SK-N-SH (cell line): ENCODE data around the gene SLC45A3. TPM values are rescaled to one million over a fixed set of nuclear protein-coding genes. Genes with fewer than 3 reads are reported as not detected.

Source experiments
- CTCF ChIA-PET: fragments of 300-600, 350-600 bp; formaldehyde crosslinking; extraction: SDS; loops from one replicate; lab custom pipeline; 2021; lab: Yijun Ruan, JAX
- POLR2A ChIA-PET: fragments of 350-600 bp; sonication (Branson Sonifier 250); formaldehyde crosslinking; extraction: SDS; loops from one replicate; lab custom pipeline; 2020; ENCODE audit warnings: antibody characterized with exemption, inconsistent platforms; lab: Yijun Ruan, JAX
- DNase-seq: peaks from one replicate; pipeline ENCODE4 v3.0.0; 2012
- H2AFZ ChIP-seq: fragments of 200-600 bp; sonication (generic); 2 replicates; pipeline ENCODE4 v1.8.1; 2016; ENCODE audit warnings: antibody characterized with exemption, mild to moderate bottlenecking, low read depth
- H3F3A ChIP-seq: fragments of 200-600 bp; sonication (generic); replicated peaks from 2 replicates; pipeline ENCODE3; 2016; ENCODE audit warnings: antibody characterized with exemption, mild to moderate bottlenecking; ENCODE audit not compliant: insufficient read depth
- H3K27ac ChIP-seq, 2 experiments: fragments of 200-500 bp in 1 of 2; fragments of 200-600 bp in 1 of 2; sonication (Bioruptor generic) in 1 of 2; sonication (generic), shearing (Covaris generic) in 1 of 2; 2 replicates each; pipeline versions ENCODE4 v1.5.1 to v1.6.1; 2014 to 2016; ENCODE audit warnings: low read depth in 2 of 2, inconsistent platforms in 1 of 2, low read length in 1 of 2, mild to moderate bottlenecking in 1 of 2, mixed read lengths in 1 of 2
- H3K27me3 ChIP-seq: fragments of 200-600 bp; sonication (generic), shearing (Covaris generic); 2 replicates; pipeline ENCODE4 v1.6.1; 2016; ENCODE audit warnings: mixed run types; ENCODE audit not compliant: insufficient read depth
- H3K36me3 ChIP-seq, 2 experiments: fragments of 200-500 bp in 1 of 2; fragments of 200-600 bp in 1 of 2; sonication (Bioruptor generic) in 1 of 2; sonication (generic) in 1 of 2; replicated peaks in 1 of 2; 2 replicates each; pipeline versions ENCODE3 to v1.5.1; 2014 to 2016; ENCODE audit warnings: low read length in 1 of 2, mild to moderate bottlenecking in 1 of 2; ENCODE audit not compliant: insufficient read depth in 2 of 2, control insufficient read depth in 1 of 2
- H3K4me1 ChIP-seq, 2 experiments: fragments of 200-500 bp in 1 of 2; fragments of 200-600 bp in 1 of 2; sonication (Bioruptor generic) in 1 of 2; sonication (generic), shearing (Covaris generic) in 1 of 2; 2 replicates each; pipeline versions ENCODE4 v1.5.1 to v1.6.1; 2014 to 2016; ENCODE audit warnings: low read depth in 1 of 2, low read length in 1 of 2, mixed run types in 1 of 2; ENCODE audit not compliant: insufficient read depth in 2 of 2, control insufficient read depth in 1 of 2
- H3K4me2 ChIP-seq: fragments of 200-600 bp; sonication (generic), shearing (Covaris generic); 2 replicates; pipeline ENCODE4 v1.6.1; 2017; ENCODE audit warnings: mixed run types
- H3K4me3 ChIP-seq, 2 experiments: fragments of 200-500 bp in 1 of 2; fragments of 200-600 bp in 1 of 2; sonication (Bioruptor generic) in 1 of 2; sonication (generic), shearing (Covaris generic) in 1 of 2; 2 replicates each; pipeline versions ENCODE4 v1.5.1 to v1.8.1; 2014 to 2016; ENCODE audit warnings: low read depth in 2 of 2, inconsistent platforms in 1 of 2, low read length in 1 of 2, mild to moderate bottlenecking in 1 of 2, mixed read lengths in 1 of 2, moderate library complexity in 1 of 2
- H3K79me2 ChIP-seq: fragments of 200-600 bp; sonication (generic); 2 replicates; pipeline ENCODE4 v1.8.1; 2017; ENCODE audit warnings: mild to moderate bottlenecking; ENCODE audit not compliant: insufficient read depth
- H3K9ac ChIP-seq: fragments of 200-600 bp; sonication (generic); 2 replicates; pipeline ENCODE4 v1.6.1; 2017; ENCODE audit warnings: mixed run types
- H3K9me2 ChIP-seq: fragments of 200-600 bp; sonication (generic); 2 replicates; pipeline ENCODE4 v1.6.1; 2017; ENCODE audit warnings: mixed run types
- H3K9me3 ChIP-seq: fragments of 200-600 bp; sonication (generic); 2 replicates; pipeline ENCODE4 v1.6.1; 2017; ENCODE audit warnings: mixed run types, mild to moderate bottlenecking, moderate library complexity
- H4K20me1 ChIP-seq: fragments of 200-600 bp; sonication (generic); 2 replicates; pipeline ENCODE4 v1.6.1; 2017; ENCODE audit warnings: mild to moderate bottlenecking, mixed run types; ENCODE audit not compliant: insufficient read depth
- CHD2 ChIP-seq: fragments of 150-350 bp; IDR thresholded peaks from 2 replicates; pipeline ENCODE4 v1.6.1; 2018; ENCODE audit warnings: low read length; ENCODE audit not compliant: partially characterized antibody
- CTCF ChIP-seq: fragments of 200-600 bp; sonication (generic); IDR thresholded peaks from 2 replicates; pipeline ENCODE4 v1.6.1; 2017; ENCODE audit warnings: antibody characterized with exemption, mild to moderate bottlenecking, moderate library complexity
- EZH2phosphoT487 ChIP-seq: fragments of 200-600 bp; sonication (generic); IDR thresholded peaks from 2 replicates; pipeline ENCODE4 v1.6.1; 2017; ENCODE audit warnings: low read depth, mixed run types, mild to moderate bottlenecking, antibody characterized with exemption, moderate library complexity, borderline replicate concordance
- FOXJ3 ChIP-seq: sonication (generic); formaldehyde crosslinking; IDR thresholded peaks from 2 replicates; pipeline ENCODE4 v1.5.1; 2020; ENCODE audit warnings: mild to moderate bottlenecking, missing genetic modification reagents
- FOXM1 ChIP-seq: IDR thresholded peaks from 2 replicates; pipeline ENCODE4 v1.4.0; 2012; ENCODE audit warnings: low read depth, mild to moderate bottlenecking
- GATA2 ChIP-seq: sonication (generic); formaldehyde crosslinking; IDR thresholded peaks from 2 replicates; pipeline ENCODE4 v1.5.0; 2020; ENCODE audit warnings: mild to moderate bottlenecking, missing genetic modification reagents
- MXI1 ChIP-seq: IDR thresholded peaks from 2 replicates; pipeline ENCODE4 v1.6.1; 2012; ENCODE audit warnings: mild to moderate bottlenecking, low read depth, low read length, improper control_type of control experiment
- NFIC ChIP-seq: IDR thresholded peaks from 2 replicates; pipeline ENCODE4 v1.4.0; 2012; ENCODE audit warnings: borderline replicate concordance
- NRF1 ChIP-seq: IDR thresholded peaks from 2 replicates; pipeline ENCODE4 v1.6.1; 2012; ENCODE audit warnings: low read depth, mild to moderate bottlenecking, low read length
- POLR2AphosphoS5 ChIP-seq: IDR thresholded peaks from 2 replicates; pipeline ENCODE4 v1.6.1; 2012; ENCODE audit warnings: low read depth, low read length
- RCOR1 ChIP-seq: fragments of 150-350 bp; IDR thresholded peaks from 2 replicates; pipeline ENCODE4 v1.6.1; 2017; ENCODE audit warnings: antibody characterized with exemption, low read length
- REST ChIP-seq: IDR thresholded peaks from 2 replicates; pipeline ENCODE4 v1.6.1; 2012; ENCODE audit warnings: mild to moderate bottlenecking, low read depth, low read length, moderate library complexity
- RFX5 ChIP-seq: IDR thresholded peaks from 2 replicates; pipeline ENCODE4 v1.6.1; 2012; ENCODE audit warnings: mild to moderate bottlenecking, improper control_type of control experiment, low read length
- SIN3A ChIP-seq: IDR thresholded peaks from 2 replicates; pipeline ENCODE4 v1.6.1; 2012; ENCODE audit warnings: low read depth, mild to moderate bottlenecking, low read length, moderate library complexity, borderline replicate concordance
- TAF1 ChIP-seq: IDR thresholded peaks from 2 replicates; pipeline ENCODE4 v1.6.1; 2012; ENCODE audit warnings: low read depth, mild to moderate bottlenecking, low read length, moderate library complexity, borderline replicate concordance
- TCF12 ChIP-seq: IDR thresholded peaks from 2 replicates; pipeline ENCODE4 v1.4.0; 2012
- USF2 ChIP-seq: fragments of 150-350 bp; IDR thresholded peaks from 2 replicates; pipeline ENCODE4 v1.6.1; 2017; ENCODE audit warnings: antibody characterized with exemption, low read length, low read depth, borderline replicate concordance
- WGBS: methylation state at CpG from one replicate; pipeline ENCODE4 v1.1.6; 2017; ENCODE audit warnings: low lambda C conversion rate; 5-methylcytosine and 5-hydroxymethylcytosine counted together
- polyA plus RNA-seq, 3 experiments: library from polyadenylated mRNA; depleted of rRNA; stranded (reverse); fragments of >200 nt; gene quantifications; 2 replicates each; pipeline ENCODE4 v1.2.3, GENCODE V29; 2012
- TF ChIP-seq, protein P1 (sequence below): IDR thresholded peaks from 2 replicates; pipeline ENCODE4 v1.4.0; 2012; ENCODE audit warnings: low read depth
- TF ChIP-seq, protein P2 (sequence below): fragments of 150-350 bp; IDR thresholded peaks from 2 replicates; pipeline ENCODE4 v1.6.1; 2016; ENCODE audit warnings: mild to moderate bottlenecking, low read depth, low read length

The SLC45A3 gene
- polyA plus RNA-seq, 1 of the 3 experiments (the other 2 are of a cell fraction), result 4.6 TPM

GRCh38 chr1:205703072-205703471, 22.8 kb upstream of the SLC45A3 start (continued):
- TF ChIP-seq REST (no peak), FOXM1 (no peak), RFX5 (no peak)
- TF ChIP-seq, all 33 proteins: peak for 0

DNA sequence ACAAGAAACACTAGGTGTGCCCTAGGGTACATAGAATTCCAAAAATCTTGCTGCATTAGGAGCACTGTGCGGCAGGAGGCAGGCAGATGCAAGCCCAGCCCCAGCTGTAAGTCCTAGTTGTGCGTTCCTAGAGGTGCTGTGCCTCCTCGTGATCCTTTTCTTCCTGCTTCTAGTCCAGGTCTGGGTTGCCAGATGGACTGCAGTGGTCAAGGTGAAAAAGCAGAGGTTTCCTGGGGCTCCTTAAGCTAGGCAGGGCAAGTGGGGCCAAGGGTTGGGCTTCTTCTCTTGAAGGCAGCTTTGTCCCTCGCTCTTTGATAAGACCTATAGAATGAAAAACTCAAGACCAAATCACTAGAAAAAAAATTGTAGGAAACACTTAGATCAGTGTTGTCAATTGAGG, 21.6 kb upstream of the SLC45A3 start:
- Histone ChIP-seq H3K79me2 (no peaks in the 10 kb centered on the region), H3K4me3 (no peak overlapping the region), H3K4me2 (no peak overlapping the region), H3K9ac (no peak overlapping the region), H3F3A (no peaks in the 10 kb centered on the region), H3K9me3 (no peaks in the 10 kb centered on the region), H3K4me1 (peaks cover 0 to 5% of the 10 kb centered on the region in 2 experiments; a peak in 1 of 4 replicates), H3K9me2 (no peaks in the 10 kb centered on the region), H3K27ac (no peak overlapping the region), H3K36me3 (peaks cover 7 to 25% of the 10 kb centered on the region in 2 experiments), H4K20me1 (no peaks in the 10 kb centered on the region), H2AFZ (no peak overlapping the region), H3K27me3 (no peaks in the 10 kb centered on the region)
- CTCF ChIA-PET, result interaction anchor here (1.0 to 7.7 kb wide), 4 partner anchors 8 to 111 kb away, joined by 3 to 71 read pairs (median 28); no protein-coding TSS in a partner anchor
- DNase-seq, result no peak
- 98% methylated on average over 4 of the region's 4 CpGs for WGBS
- POLR2A ChIA-PET, result interaction anchor here (1.0 to 1.5 kb wide), 2 partner anchors 13 to 70 kb away, joined by 3 to 5 read pairs; partner anchors contain the start of gene ELK4
- no peak for TF ChIP-seq TCF12
- TF ChIP-seq NRF1, result no peak
- TF ChIP-seq REST, result no peak
- no peak for TF ChIP-seq TAF1
- no peak for TF ChIP-seq POLR2AphosphoS5
- TF ChIP-seq RFX5, result no peak
- no peak for TF ChIP-seq MXI1
- no peak for TF ChIP-seq RCOR1
- no peak for TF ChIP-seq FOXJ3 (CRISPR knock-in tag)
- no peak for TF ChIP-seq FOXM1
- TF ChIP-seq SIN3A, result no peak
- TF ChIP-seq, protein P1, sequence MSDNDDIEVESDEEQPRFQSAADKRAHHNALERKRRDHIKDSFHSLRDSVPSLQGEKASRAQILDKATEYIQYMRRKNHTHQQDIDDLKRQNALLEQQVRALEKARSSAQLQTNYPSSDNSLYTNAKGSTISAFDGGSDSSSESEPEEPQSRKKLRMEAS, result no peak
- TF ChIP-seq CHD2, result no peak
- no peak for TF ChIP-seq GATA2 (CRISPR knock-in tag)
- TF ChIP-seq NFIC, result no peak
- no peak for TF ChIP-seq USF2
- no peak for TF ChIP-seq CTCF
- no peak for TF ChIP-seq EZH2phosphoT487
- TF ChIP-seq, protein P2, sequence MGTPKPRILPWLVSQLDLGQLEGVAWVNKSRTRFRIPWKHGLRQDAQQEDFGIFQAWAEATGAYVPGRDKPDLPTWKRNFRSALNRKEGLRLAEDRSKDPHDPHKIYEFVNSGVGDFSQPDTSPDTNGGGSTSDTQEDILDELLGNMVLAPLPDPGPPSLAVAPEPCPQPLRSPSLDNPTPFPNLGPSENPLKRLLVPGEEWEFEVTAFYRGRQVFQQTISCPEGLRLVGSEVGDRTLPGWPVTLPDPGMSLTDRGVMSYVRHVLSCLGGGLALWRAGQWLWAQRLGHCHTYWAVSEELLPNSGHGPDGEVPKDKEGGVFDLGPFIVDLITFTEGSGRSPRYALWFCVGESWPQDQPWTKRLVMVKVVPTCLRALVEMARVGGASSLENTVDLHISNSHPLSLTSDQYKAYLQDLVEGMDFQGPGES, result no peak
